K562 (cell line): ENCODE results near the gene SDSL. TPM values are rescaled to one million over a fixed set of nuclear protein-coding genes. Genes with fewer than 3 reads are reported as not detected.

Experiments used
- ATAC-seq: fragments of 200-7000 bp; cut with Tn5 transposase; 3 replicates; pipeline ENCODE4 v1.9.1; 2020; ENCODE audit warnings: moderate library complexity
- BruUV-seq: library from RNA; stranded (reverse); fragments of 400-500 nt; replicated peaks from 2 replicates; lab custom pipeline; 2021; lab: Mats Ljungman, UMichigan
- CTCF ChIA-PET: fragments of 300-600 bp; formaldehyde crosslinking; extraction: SDS; loops from one replicate; lab custom pipeline; 2021; ENCODE audit warnings: low intra/inter-chr PET ratio; lab: Yijun Ruan, JAX
- POLR2A ChIA-PET: fragments of 300-600, 350-650 bp; sonication (Branson Sonifier 250); formaldehyde crosslinking; extraction: SDS; loops from one replicate; lab custom pipeline; 2021; ENCODE audit warnings: antibody characterized with exemption, inconsistent platforms; lab: Yijun Ruan, JAX
- DNase-seq, 4 experiments: peaks; one replicate each; pipeline versions ENCODE4 v3.0.0 to v3.0.0-alpha.2; 2011 to 2018; ENCODE audit warnings: low spot score in 3 of 4, mixed read lengths in 3 of 4; ENCODE audit errors: extremely low read depth in 1 of 4
- FAIRE-seq: peaks from 2 replicates; lab custom pipeline; 2011; peaks lifted over from hg19 to GRCh38; lab: Jason Lieb, UNC
- H2AFZ ChIP-seq: 2 replicates; pipeline ENCODE4 v1.6.0; 2011; ENCODE audit warnings: low read depth, low read length, control low read depth, inconsistent platforms
- H3K27ac ChIP-seq: fragments of 200-600 bp; 3 replicates; pipeline ENCODE4 v1.8.0; 2011; ENCODE audit warnings: low read depth, mild to moderate bottlenecking, control low read depth, inconsistent platforms, low read length, moderate library complexity, mixed read lengths; ENCODE audit errors: extremely low read depth
- H3K27me3 ChIP-seq, 2 experiments: fragments of 300-600 bp in 1 of 2; 2 replicates in 1 of 2; 3 replicates in 1 of 2; pipeline versions ENCODE4 v1.6.0 to v1.8.0; 2011; ENCODE audit warnings: inconsistent platforms in 2 of 2, low read length in 2 of 2, mild to moderate bottlenecking in 1 of 2, mixed read lengths in 1 of 2, moderate library complexity in 1 of 2; ENCODE audit not compliant: control insufficient read depth in 2 of 2, insufficient read depth in 2 of 2
- H3K36me3 ChIP-seq: fragments of 300-600 bp; 3 replicates; pipeline ENCODE4 v1.8.0; 2011; ENCODE audit warnings: mild to moderate bottlenecking, low read length, inconsistent platforms; ENCODE audit not compliant: control insufficient read depth, insufficient read depth
- H3K4me1 ChIP-seq, 2 experiments: fragments of 200-600 bp in 1 of 2; replicated peaks in 1 of 2; 2 replicates in 1 of 2; 3 replicates in 1 of 2; pipeline versions ENCODE4 v1.5.1 to v1.8.0; 2011; ENCODE audit warnings: inconsistent platforms in 2 of 2, low read length in 2 of 2, mild to moderate bottlenecking in 1 of 2, mixed read lengths in 1 of 2, moderate library complexity in 1 of 2; ENCODE audit not compliant: control insufficient read depth in 2 of 2, insufficient read depth in 2 of 2
- H3K4me2 ChIP-seq: 2 replicates; pipeline ENCODE4 v1.6.1; 2011; ENCODE audit warnings: low read length, control low read depth, inconsistent platforms, mixed read lengths; ENCODE audit not compliant: insufficient read depth
- H3K4me3 ChIP-seq: fragments of 200-600 bp; sonication (generic), shearing (Covaris generic); 2 replicates; pipeline ENCODE4 v1.5.1; 2016; ENCODE audit warnings: control low read depth, inconsistent platforms
- H3K79me2 ChIP-seq: fragments of 200-600 bp; 3 replicates; pipeline ENCODE4 v1.8.0; 2011; ENCODE audit warnings: low read length, inconsistent platforms; ENCODE audit not compliant: control insufficient read depth, insufficient read depth
- H3K9ac ChIP-seq, 2 experiments: 2 replicates each; pipeline versions ENCODE4 v1.6.0 to v1.6.1; 2011; ENCODE audit warnings: low read depth in 2 of 2, low read length in 2 of 2, control low read depth in 1 of 2, inconsistent platforms in 1 of 2, mild to moderate bottlenecking in 1 of 2, mixed read lengths in 1 of 2; ENCODE audit not compliant: insufficient read depth in 1 of 2
- H3K9me1 ChIP-seq: one replicate; pipeline ENCODE4 v1.6.0; 2011; ENCODE audit warnings: inconsistent platforms, mild to moderate bottlenecking, low read length, moderate library complexity; ENCODE audit not compliant: control insufficient read depth, insufficient read depth
- H3K9me3 ChIP-seq: replicated peaks from 2 replicates; pipeline ENCODE4 v1.5.1; 2011; ENCODE audit warnings: low read depth, low read length, inconsistent platforms; ENCODE audit not compliant: control insufficient read depth, insufficient read depth
- H4K20me1 ChIP-seq: replicated peaks from 2 replicates; pipeline ENCODE4 v1.6.1; 2011; ENCODE audit warnings: low read length, inconsistent platforms, mixed read lengths; ENCODE audit not compliant: control insufficient read depth, insufficient read depth
- FOXA3 ChIP-seq, 2 experiments: fragments of 450-650 bp in 1 of 2; sonication (generic) in 1 of 2; formaldehyde crosslinking; IDR thresholded peaks in 1 of 2; conservative IDR thresholded peaks in 1 of 2; 2 replicates each; pipeline versions ENCODE4 v1.4.0 to v1.8.0; 2020 to 2022; ENCODE audit warnings: mild to moderate bottlenecking in 2 of 2, missing genetic modification reagents in 1 of 2
- HMG20A ChIP-seq: fragments of 450-650 bp; formaldehyde crosslinking; conservative IDR thresholded peaks from 2 replicates; pipeline ENCODE4 v1.4.0; 2020; ENCODE audit warnings: mild to moderate bottlenecking, mixed read lengths
- HOXB6 ChIP-seq: fragments of 250-450 bp; sonication (Bioruptor Pico); IDR thresholded peaks from 2 replicates; pipeline ENCODE4 v1.5.1; 2022; ENCODE audit warnings: mild to moderate bottlenecking, borderline replicate concordance
- LCOR ChIP-seq: sonication (generic); formaldehyde crosslinking; IDR thresholded peaks from 2 replicates; pipeline ENCODE4 v1.8.0; 2022; ENCODE audit warnings: mild to moderate bottlenecking, missing genetic modification reagents
- NFIC ChIP-seq: fragments of 450-650 bp; IDR thresholded peaks from 2 replicates; pipeline ENCODE4 v1.6.1; 2017; ENCODE audit warnings: mild to moderate bottlenecking, inconsistent platforms
- SMARCA5 ChIP-seq: fragments of 450-650 bp; IDR thresholded peaks from 2 replicates; pipeline ENCODE4 v1.6.1; 2016
- XRCC4 ChIP-seq: IDR thresholded peaks from one replicate; pipeline ENCODE4 v1.6.1; 2011; ENCODE audit not compliant: insufficient read depth, insufficient read length; ENCODE audit errors: extremely low read depth
- WGBS: fragments of 100-300 bp; shearing (Covaris generic); methylation state at CpG from one replicate; pipeline ENCODE4 v1.1.6; 2016; ENCODE audit warnings: low coverage, mixed read lengths; ENCODE audit not compliant: insufficient coverage; ENCODE audit errors: missing lambda C conversion rate; 5-methylcytosine and 5-hydroxymethylcytosine counted together
- in situ Hi-C: fragments of 300-500 bp; cut with MboI; formaldehyde crosslinking; loops from 4 replicates; pipeline ENCODE4 v1.15.0; 2018; ENCODE audit warnings: inconsistent platforms, mixed read lengths
- intact Hi-C: fragments of 100-400 bp; cut with micrococcal nuclease; formaldehyde crosslinking; loops from 2 replicates; pipeline ENCODE4 v1.14.2; 2022
- polyA plus RNA-seq, 8 experiments: library from polyadenylated mRNA; depleted of rRNA in 4 of 8; stranded (reverse) in 5 of 8; unstranded in 3 of 8; fragments of >200 nt; fragmentation: Nextera tagmentation in 2 of 8; fragmentation: Illumina TruSeq in 1 of 8; extraction: Ambion mirVana in 2 of 8; extraction: Trizol in 1 of 8; gene quantifications; 2 replicates each; pipeline versions ENCODE4 v1.2.1 to v1.2.3, GENCODE V29; 2011 to 2014; ENCODE audit warnings: inconsistent platforms in 1 of 8, missing spikeins in 1 of 8
- total RNA-seq, 7 experiments: library from RNA; depleted of rRNA in 6 of 7; stranded (reverse); fragments of >200 nt in 6 of 7; fragmentation: Illumina TruSeq in 2 of 7; extraction: Trizol in 2 of 7; gene quantifications; 2 replicates each; pipeline versions ENCODE4 v1.2.1 to v1.2.3, GENCODE V29; 2011 to 2021; ENCODE audit warnings: low replicate concordance in 1 of 7

SDSL gene
- total and polyA plus RNA-seq, 9 of the 15 experiments (the other 6 are each of a cell fraction or from before 2014, with no cell fraction given), result 0.31 to 11.0 (median 7.4) TPM

- H3K9me1 ChIP-seq, result no peaks in the 10 kb centered on the region
- H2AFZ ChIP-seq, result no peak overlapping the region
- no peaks in the 10 kb centered on the region for H3K27me3 ChIP-seq
- no peak overlapping the region for H3K27ac ChIP-seq
- ChIA-PET POLR2A (no interaction called here), CTCF (no interaction called here)
- peak; percentile 78 for TF ChIP-seq NFIC
- no peak for TF ChIP-seq SMARCA5
- TF ChIP-seq XRCC4, result no peak
- TF ChIP-seq HOXB6 (CRISPR knock-in tag), result no peak
- TF ChIP-seq HMG20A (CRISPR knock-in tag), result no peak
- TF ChIP-seq LCOR (CRISPR knock-in tag), result no peak
- TF ChIP-seq FOXA3 (CRISPR knock-in tag; conservative IDR thresholded peaks at IDR 0.05 in 1 of 2, IDR thresholded peaks at IDR 0.05 in 1 of 2), result no peak
- ATAC-seq, result no peak
- 79% methylated on average over 2 of the region's 3 CpGs for WGBS
- no peak overlapping the region for H3K9ac ChIP-seq
- DNase-seq, result no peak
- peaks cover 67% of the 10 kb centered on the region; the same call in 2 of the 3 replicates for H3K36me3 ChIP-seq
- H4K20me1 ChIP-seq, result 0 out of 2 replicates have a peak, but pooled peaks cover 3% of the 10 kb centered on the region
- no TSS peak for BruUV-seq
- in situ Hi-C loops, result no loop called here
- H3K4me3 ChIP-seq, result no peak overlapping the region
- intact Hi-C loops, result no loop called here
- no peak for FAIRE-seq
- H3K4me2 ChIP-seq, result no peak overlapping the region
- H3K79me2 ChIP-seq, result no peaks in the 10 kb centered on the region
- no peaks in the 10 kb centered on the region for H3K9me3 ChIP-seq
- peaks cover 0 to 7% of the 10 kb centered on the region in 2 experiments; a peak in 1 of 5 replicates for H3K4me1 ChIP-seq
Measured at GRCh38 chr12:113373969-113374368, 48.2 kb upstream of the SDSL start.
